Measurements from ENCODE around the gene ZNF568. TPM values are rescaled to one million over a fixed set of nuclear protein-coding genes. Genes with fewer than 3 reads are reported as not detected.

ZNF568 gene
- total RNA-seq, 1 donor from 2014 or later: 7.6 TPM

DNA sequence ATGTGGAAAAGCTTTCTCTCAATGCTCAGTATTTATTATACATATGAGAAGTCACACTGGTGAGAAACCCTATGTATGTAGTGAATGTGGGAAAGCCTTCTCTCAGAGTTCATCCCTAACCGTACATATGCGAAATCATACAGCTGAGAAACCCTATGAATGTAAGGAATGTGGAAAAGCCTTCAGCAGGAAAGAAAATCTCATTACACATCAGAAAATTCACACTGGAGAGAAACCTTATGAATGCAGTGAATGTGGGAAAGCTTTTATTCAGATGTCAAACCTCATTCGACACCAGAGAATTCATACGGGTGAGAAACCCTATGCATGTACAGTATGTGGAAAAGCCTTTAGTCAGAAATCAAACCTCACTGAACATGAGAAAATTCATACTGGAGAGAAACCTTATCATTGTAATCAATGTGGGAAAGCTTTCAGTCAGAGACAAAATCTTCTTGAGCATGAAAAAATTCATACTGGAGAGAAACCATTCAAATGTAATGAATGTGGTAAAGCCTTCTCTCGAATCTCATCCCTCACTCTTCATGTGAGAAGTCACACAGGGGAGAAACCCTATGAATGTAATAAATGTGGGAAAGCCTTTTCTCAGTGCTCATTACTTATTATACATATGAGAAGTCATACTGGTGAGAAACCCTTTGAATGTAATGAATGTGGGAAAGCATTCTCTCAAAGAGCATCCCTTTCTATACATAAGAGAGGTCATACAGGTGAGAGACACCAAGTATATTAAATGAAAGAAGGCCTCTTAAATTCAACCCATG lies 34.4 kb downstream of the ZNF568 start:
- no peak overlapping the region for H3K4me3 Mint-ChIP-seq (ENCODE audit: unreplicated experiment)
- DNase-seq (ENCODE audit: low spot score): no peak
- H3K4me1 Mint-ChIP-seq (ENCODE audit: low read depth): no peaks in the 10 kb centered on the region
- no peak overlapping the region for H3K27ac Mint-ChIP-seq (ENCODE audit: unreplicated experiment)
- peaks cover 53% of the 10 kb centered on the region for H3K9me3 Mint-ChIP-seq (ENCODE audit: low read depth)
- peaks cover 59% of the 10 kb centered on the region for H3K36me3 Mint-ChIP-seq (ENCODE audit: low read depth)
- H3K27me3 Mint-ChIP-seq (ENCODE audit: low read depth): no peaks in the 10 kb centered on the region
- TF ChIP-seq, protein P1, sequence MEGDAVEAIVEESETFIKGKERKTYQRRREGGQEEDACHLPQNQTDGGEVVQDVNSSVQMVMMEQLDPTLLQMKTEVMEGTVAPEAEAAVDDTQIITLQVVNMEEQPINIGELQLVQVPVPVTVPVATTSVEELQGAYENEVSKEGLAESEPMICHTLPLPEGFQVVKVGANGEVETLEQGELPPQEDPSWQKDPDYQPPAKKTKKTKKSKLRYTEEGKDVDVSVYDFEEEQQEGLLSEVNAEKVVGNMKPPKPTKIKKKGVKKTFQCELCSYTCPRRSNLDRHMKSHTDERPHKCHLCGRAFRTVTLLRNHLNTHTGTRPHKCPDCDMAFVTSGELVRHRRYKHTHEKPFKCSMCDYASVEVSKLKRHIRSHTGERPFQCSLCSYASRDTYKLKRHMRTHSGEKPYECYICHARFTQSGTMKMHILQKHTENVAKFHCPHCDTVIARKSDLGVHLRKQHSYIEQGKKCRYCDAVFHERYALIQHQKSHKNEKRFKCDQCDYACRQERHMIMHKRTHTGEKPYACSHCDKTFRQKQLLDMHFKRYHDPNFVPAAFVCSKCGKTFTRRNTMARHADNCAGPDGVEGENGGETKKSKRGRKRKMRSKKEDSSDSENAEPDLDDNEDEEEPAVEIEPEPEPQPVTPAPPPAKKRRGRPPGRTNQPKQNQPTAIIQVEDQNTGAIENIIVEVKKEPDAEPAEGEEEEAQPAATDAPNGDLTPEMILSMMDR (IDR thresholded peaks at IDR 0.05): no peak

DNA sequence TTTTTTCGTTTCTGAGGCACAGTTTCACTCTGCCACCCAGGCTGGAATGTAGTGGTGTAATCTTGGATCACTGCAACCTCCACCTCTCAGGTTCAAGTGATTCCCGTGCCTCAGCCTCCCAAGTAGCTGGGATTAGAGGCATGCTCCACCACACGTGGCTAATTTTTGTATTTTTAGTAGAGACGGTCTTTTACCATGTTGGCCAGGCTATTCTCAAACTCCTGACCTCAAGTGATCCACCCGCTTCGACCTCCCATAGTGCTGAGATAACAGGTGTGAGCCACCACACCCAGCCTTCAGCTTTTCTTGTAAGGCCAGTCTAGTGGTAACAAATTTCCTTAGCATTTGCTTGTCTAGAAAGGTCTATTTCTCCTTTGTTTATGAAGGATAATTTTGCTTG lies 46.2 kb downstream of the ZNF568 start:
- peaks cover 27% of the 10 kb centered on the region for H3K36me3 Mint-ChIP-seq (ENCODE audit: low read depth)
- no peak for DNase-seq (ENCODE audit: low spot score)
- TF ChIP-seq, protein P1 (IDR thresholded peaks at IDR 0.05): no peak
- no peaks in the 10 kb centered on the region for H3K27me3 Mint-ChIP-seq (ENCODE audit: low read depth)
- H3K27ac Mint-ChIP-seq (ENCODE audit: unreplicated experiment): no peak overlapping the region
- H3K9me3 Mint-ChIP-seq (ENCODE audit: low read depth): peaks cover 44% of the 10 kb centered on the region
- H3K4me1 Mint-ChIP-seq (ENCODE audit: low read depth): no peaks in the 10 kb centered on the region
- no peak overlapping the region for H3K4me3 Mint-ChIP-seq (ENCODE audit: unreplicated experiment)

DNA sequence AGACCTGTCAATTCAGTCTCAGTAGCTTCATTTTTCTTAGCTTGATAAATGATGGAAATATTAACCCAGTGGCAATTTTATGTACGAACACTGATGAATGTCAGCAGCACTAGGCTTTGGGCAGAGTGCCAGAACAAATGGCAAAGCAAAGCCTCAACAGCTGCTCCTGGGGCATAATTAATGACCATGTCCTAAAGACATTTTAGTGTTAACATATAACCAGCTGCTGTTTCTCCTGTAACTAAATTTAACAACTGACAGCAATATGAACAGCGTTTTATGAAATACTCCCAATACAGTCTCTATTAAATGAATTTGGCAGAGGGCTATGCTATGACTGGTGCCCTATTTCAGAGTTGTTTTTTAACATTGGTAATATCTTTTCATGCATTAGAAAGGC lies 47.1 kb downstream of the ZNF568 start:
- H3K36me3 Mint-ChIP-seq (ENCODE audit: low read depth): peaks cover 23% of the 10 kb centered on the region
- TF ChIP-seq, protein P1 (IDR thresholded peaks at IDR 0.05): no peak
- H3K27ac Mint-ChIP-seq (ENCODE audit: unreplicated experiment): no peak overlapping the region
- no peaks in the 10 kb centered on the region for H3K27me3 Mint-ChIP-seq (ENCODE audit: low read depth)
- H3K9me3 Mint-ChIP-seq (ENCODE audit: low read depth): peaks cover 39% of the 10 kb centered on the region
- no peaks in the 10 kb centered on the region for H3K4me1 Mint-ChIP-seq (ENCODE audit: low read depth)
- DNase-seq (ENCODE audit: low spot score): no peak
- H3K4me3 Mint-ChIP-seq (ENCODE audit: unreplicated experiment): no peak overlapping the region

DNA sequence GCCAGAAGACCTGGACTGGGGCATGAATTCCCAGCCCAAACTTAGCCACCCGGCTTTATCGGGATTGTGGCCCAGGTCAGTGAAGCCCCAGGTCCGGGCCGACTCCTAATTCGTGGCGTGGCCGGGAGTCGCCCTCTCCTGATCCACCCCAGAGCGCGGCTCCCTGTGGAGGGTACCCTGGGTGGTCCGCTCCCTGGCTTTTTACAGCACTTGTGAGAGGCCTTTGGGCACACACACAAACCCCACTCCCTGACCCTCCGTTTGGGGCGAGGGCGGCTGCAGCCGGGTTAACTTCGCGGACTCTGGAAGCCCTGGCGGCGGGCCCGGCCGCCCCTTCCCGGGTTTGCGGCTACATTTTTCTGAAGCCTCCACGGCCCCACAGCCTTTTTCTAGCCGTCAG lies 56.4 kb downstream of the ZNF568 start:
- H3K36me3 Mint-ChIP-seq (ENCODE audit: low read depth): peaks cover 20% of the 10 kb centered on the region
- TF ChIP-seq, protein P1 (IDR thresholded peaks at IDR 0.05): no peak
- H3K9me3 Mint-ChIP-seq (ENCODE audit: low read depth): peaks cover 31% of the 10 kb centered on the region
- H3K27ac Mint-ChIP-seq (ENCODE audit: unreplicated experiment): no peak overlapping the region
- H3K4me1 Mint-ChIP-seq (ENCODE audit: low read depth): no peaks in the 10 kb centered on the region
- H3K27me3 Mint-ChIP-seq (ENCODE audit: low read depth): no peaks in the 10 kb centered on the region
- H3K4me3 Mint-ChIP-seq (ENCODE audit: unreplicated experiment): no peak overlapping the region
- DNase-seq (ENCODE audit: low spot score): no peak

DNA sequence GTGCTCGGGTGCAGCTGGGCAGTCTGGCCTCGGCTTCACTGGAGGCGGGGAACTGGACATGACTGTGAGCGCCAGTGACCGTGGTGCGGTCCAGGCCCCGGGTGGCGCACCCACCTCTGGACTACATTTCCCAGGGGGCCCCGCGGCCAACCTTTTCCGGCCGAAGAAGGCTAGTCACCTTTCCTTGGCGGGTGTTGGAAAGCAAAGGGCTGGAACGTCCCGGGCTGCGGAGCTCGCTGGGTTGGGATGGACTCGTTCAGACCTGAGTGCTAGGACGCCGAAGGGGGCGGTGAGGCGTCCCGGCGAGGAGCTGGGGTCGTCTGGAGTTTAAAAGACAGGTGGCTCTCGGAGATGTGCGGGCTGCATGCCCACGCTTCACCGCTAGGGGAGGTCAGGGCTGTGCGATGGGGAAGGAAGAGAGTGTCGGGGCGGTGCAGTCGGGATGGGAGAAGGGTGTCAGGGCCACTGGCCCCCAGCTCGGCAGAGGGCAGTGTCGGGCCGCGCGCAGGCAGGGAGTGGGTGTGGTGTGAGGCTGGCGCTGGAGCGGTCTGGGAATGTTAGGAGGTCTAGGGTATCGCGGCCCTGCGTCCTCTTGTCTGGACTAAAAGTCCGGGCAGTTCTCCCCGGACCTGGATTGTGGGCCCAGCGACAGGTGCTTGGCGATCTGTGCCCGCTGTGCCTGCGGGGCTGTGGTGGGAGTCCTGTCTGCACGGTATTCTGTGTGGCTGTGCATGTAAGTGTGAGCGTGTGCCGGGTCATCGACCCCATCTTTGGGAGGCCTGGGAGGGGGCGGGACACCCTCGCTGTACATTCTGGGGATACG lies 57.1 kb downstream of the ZNF568 start:
- Mint-ChIP-seq H3K4me1 (ENCODE audit: low read depth) (no peaks in the 10 kb centered on the region), H3K9me3 (ENCODE audit: low read depth) (peaks cover 34% of the 10 kb centered on the region), H3K4me3 (ENCODE audit: unreplicated experiment) (no peak overlapping the region), H3K27me3 (ENCODE audit: low read depth) (no peaks in the 10 kb centered on the region), H3K36me3 (ENCODE audit: low read depth) (peaks cover 25% of the 10 kb centered on the region), H3K27ac (ENCODE audit: unreplicated experiment) (no peak overlapping the region)
- TF ChIP-seq, protein P1 (IDR thresholded peaks at IDR 0.05): no peak
- DNase-seq (ENCODE audit: low spot score): no peak

All from chondrocyte (in vitro differentiated cells).